Measurements from ENCODE around the gene ITSN1. TPM values are rescaled to one million over a fixed set of nuclear protein-coding genes. Genes with fewer than 3 reads are reported as not detected.
A peak's percentile ranks its signal among the peaks of the same experiment; 100 is the strongest.

ITSN1 gene
- total RNA-seq, 1 experiment from 2014 or later = 88.5 TPM

GRCh38 chr21:33829844-33830243 lies 187.5 kb downstream of the ITSN1 start:
- Histone ChIP-seq H3K4me1 (no peaks in the 10 kb centered on the region), H3K9me3 (no peaks in the 10 kb centered on the region), H3K27me3 (replicated peaks; ENCODE audit: control insufficient read depth, insufficient read depth, low read length) (no peaks in the 10 kb centered on the region), H3K4me3 (ENCODE audit: low read depth, low read length) (no peak overlapping the region), H3K36me3 (ENCODE audit: control insufficient read depth, insufficient read depth, low read length) (no peaks in the 10 kb centered on the region)
- ChIA-PET CTCF (no interaction called here), POLR2A (no interaction called here)
- H3K4me3 Mint-ChIP-seq (ENCODE audit: unreplicated experiment) = peak overlapping the region; percentile 44
- peaks cover 77% of the 10 kb centered on the region for H3K36me3 Mint-ChIP-seq (ENCODE audit: insufficient read depth, unreplicated experiment)
- no TSS peak for BruUV-seq (replicated peaks)
- intact Hi-C loops (cut with micrococcal nuclease; ENCODE audit: unreplicated experiment) = no loop called here
- H3K27me3 Mint-ChIP-seq (ENCODE audit: insufficient read depth, unreplicated experiment) = no peaks in the 10 kb centered on the region
- no peaks in the 10 kb centered on the region for H3K4me1 Mint-ChIP-seq (ENCODE audit: low read depth, unreplicated experiment)
- no peak overlapping the region for H3K27ac Mint-ChIP-seq (ENCODE audit: unreplicated experiment)
- TF ChIP-seq CTCF (IDR thresholded peaks at IDR 0.05; ENCODE audit: insufficient read depth in 1 of 2, low read depth in 1 of 2, low read length in 1 of 2, severe bottlenecking in 1 of 2, unreplicated experiment in 1 of 2) = no peak
- no peak for DNase-seq
- no peaks in the 10 kb centered on the region for H3K9me3 Mint-ChIP-seq (ENCODE audit: unreplicated experiment)

GRCh38 chr21:33831962-33832659 lies 189.8 kb downstream of the ITSN1 start:
- POLR2A ChIA-PET = no interaction called here
- H3K27me3 ChIP-seq (replicated peaks; ENCODE audit: control insufficient read depth, insufficient read depth, low read length) = no peaks in the 10 kb centered on the region
- CTCF ChIA-PET = interaction anchor here (0.5 kb wide), 1 partner anchor 284 kb away, joined by 4 read pairs; no protein-coding TSS in a partner anchor
- no peak overlapping the region for H3K4me3 Mint-ChIP-seq (ENCODE audit: unreplicated experiment)
- no peak overlapping the region for H3K4me3 ChIP-seq (ENCODE audit: low read depth, low read length)
- no peaks in the 10 kb centered on the region for H3K36me3 ChIP-seq (ENCODE audit: control insufficient read depth, insufficient read depth, low read length)
- H3K4me1 Mint-ChIP-seq (ENCODE audit: low read depth, unreplicated experiment) = peaks cover 6% of the 10 kb centered on the region
- no peak for DNase-seq
- no peaks in the 10 kb centered on the region for H3K9me3 Mint-ChIP-seq (ENCODE audit: unreplicated experiment)
- no peak overlapping the region for H3K27ac Mint-ChIP-seq (ENCODE audit: unreplicated experiment)
- H3K4me1 ChIP-seq = no peaks in the 10 kb centered on the region
- no peaks in the 10 kb centered on the region for H3K9me3 ChIP-seq
- peaks cover 86% of the 10 kb centered on the region for H3K36me3 Mint-ChIP-seq (ENCODE audit: insufficient read depth, unreplicated experiment)
- intact Hi-C loops (cut with micrococcal nuclease; ENCODE audit: unreplicated experiment) = no loop called here
- no peaks in the 10 kb centered on the region for H3K27me3 Mint-ChIP-seq (ENCODE audit: insufficient read depth, unreplicated experiment)
- TF ChIP-seq CTCF (IDR thresholded peaks at IDR 0.05; ENCODE audit: insufficient read depth in 1 of 2, low read depth in 1 of 2, low read length in 1 of 2, severe bottlenecking in 1 of 2, unreplicated experiment in 1 of 2) = no peak
- no TSS peak for BruUV-seq (replicated peaks)

- H3K27ac Mint-ChIP-seq (ENCODE audit: unreplicated experiment) = no peak overlapping the region
- no peak for TF ChIP-seq CTCF (IDR thresholded peaks at IDR 0.05; ENCODE audit: insufficient read depth in 1 of 2, low read depth in 1 of 2, low read length in 1 of 2, severe bottlenecking in 1 of 2, unreplicated experiment in 1 of 2)
- DNase-seq = no peak
- Histone ChIP-seq H3K4me3 (ENCODE audit: low read depth, low read length) (no peak overlapping the region), H3K36me3 (ENCODE audit: control insufficient read depth, insufficient read depth, low read length) (no peaks in the 10 kb centered on the region), H3K4me1 (no peaks in the 10 kb centered on the region), H3K9me3 (no peaks in the 10 kb centered on the region), H3K27me3 (replicated peaks; ENCODE audit: control insufficient read depth, insufficient read depth, low read length) (no peaks in the 10 kb centered on the region)
- H3K4me3 Mint-ChIP-seq (ENCODE audit: unreplicated experiment) = no peak overlapping the region
- CTCF ChIA-PET = no interaction called here
- no peaks in the 10 kb centered on the region for H3K9me3 Mint-ChIP-seq (ENCODE audit: unreplicated experiment)
- peaks cover 6% of the 10 kb centered on the region for H3K4me1 Mint-ChIP-seq (ENCODE audit: low read depth, unreplicated experiment)
- no TSS peak for BruUV-seq (replicated peaks)
- no peaks in the 10 kb centered on the region for H3K27me3 Mint-ChIP-seq (ENCODE audit: insufficient read depth, unreplicated experiment)
- intact Hi-C loops (cut with micrococcal nuclease; ENCODE audit: unreplicated experiment) = no loop called here
- H3K36me3 Mint-ChIP-seq (ENCODE audit: insufficient read depth, unreplicated experiment) = peaks cover 75% of the 10 kb centered on the region
- POLR2A ChIA-PET = no interaction called here
These were observed 192.7 kb downstream of the ITSN1 start for GRCh38 chr21:33834801-33835500.

Measured in Caco-2 (cell line).